Mucosa of rectum (tissue), 2 donors: ENCODE results near the gene ZNHIT3.
"Not testable (repeated sequence)": the region's sequence is repeated elsewhere in the genome, so short reads cannot be mapped to it uniquely, and the experiment has no call there.

Experiments used
- H3K27ac ChIP-seq, 2 donors: one replicate each; pipeline ENCODE4 v1.7.0; 2013; ENCODE audit warnings: inconsistent platforms in 2 of 2, low read depth in 2 of 2, low read length in 2 of 2
- H3K27me3 ChIP-seq, 2 donors: one replicate each; pipeline ENCODE4 v1.7.0; 2013; ENCODE audit warnings: low read length in 2 of 2; ENCODE audit not compliant: control insufficient read depth in 2 of 2, insufficient read depth in 2 of 2
- H3K36me3 ChIP-seq, 2 donors: one replicate each; pipeline ENCODE4 v1.7.0; 2013; ENCODE audit warnings: low read length in 2 of 2; ENCODE audit not compliant: control insufficient read depth in 2 of 2, insufficient read depth in 2 of 2
- H3K4me1 ChIP-seq, 2 donors: one replicate each; pipeline ENCODE4 v1.7.0; 2013; ENCODE audit warnings: low read length in 2 of 2, mild to moderate bottlenecking in 1 of 2; ENCODE audit not compliant: control insufficient read depth in 2 of 2, insufficient read depth in 2 of 2
- H3K4me3 ChIP-seq, 2 donors: one replicate each; pipeline ENCODE4 v1.7.0; 2013; ENCODE audit warnings: low read length in 2 of 2
- H3K9ac ChIP-seq, 2 donors: one replicate each; pipeline ENCODE4 v1.7.0; 2013; ENCODE audit warnings: low read length in 2 of 2, low read depth in 1 of 2, mild to moderate bottlenecking in 1 of 2
- H3K9me3 ChIP-seq, 2 donors: one replicate each; pipeline ENCODE4 v1.7.0; 2013; ENCODE audit warnings: low read length in 2 of 2; ENCODE audit not compliant: control insufficient read depth in 2 of 2
- donor health status: healthy.
- donor health status: Normal muscosa, but diverticular disease.

ZNHIT3 gene

GRCh38 chr17:36484021-36484420, 2.5 kb upstream of the ZNHIT3 start:
- H3K27ac ChIP-seq, H3K27me3 ChIP-seq, H3K9ac ChIP-seq, H3K9me3 ChIP-seq, H3K4me3 ChIP-seq, H3K36me3 ChIP-seq: not testable (repeated sequence)
- H3K4me1 ChIP-seq = peaks cover 18 to 19% of the 10 kb centered on the region in 2 donors

- H3K36me3 ChIP-seq = no peaks in the 10 kb centered on the region
- H3K27me3 ChIP-seq = peaks cover 4 to 5% of the 10 kb centered on the region in 2 donors
- no peak overlapping the region for H3K27ac ChIP-seq
These were observed 1.5 kb upstream of the ZNHIT3 start for GRCh38 chr17:36485027-36485426.

GRCh38 chr17:36485805-36486203, 677 bp upstream of the ZNHIT3 start:
- H3K27ac ChIP-seq = no peak overlapping the region
- peaks cover 18 to 19% of the 10 kb centered on the region in 2 donors for H3K4me1 ChIP-seq
- no peaks in the 10 kb centered on the region for H3K36me3 ChIP-seq
- H3K4me3 ChIP-seq = peak overlapping the region; percentile 87 to 97
- H3K27me3 ChIP-seq = peaks cover 4 to 5% of the 10 kb centered on the region in 2 donors
- peak overlapping the region in 1 of 2 donors; percentile 79 for H3K9ac ChIP-seq
- H3K9me3 ChIP-seq = no peaks in the 10 kb centered on the region

More at GRCh38 chr17:36485027-36485426, 1.5 kb upstream of the ZNHIT3 start:
- H3K4me1 ChIP-seq = peaks cover 18 to 19% of the 10 kb centered on the region in 2 donors
- no peaks in the 10 kb centered on the region for H3K9me3 ChIP-seq
- no peak overlapping the region for H3K4me3 ChIP-seq
- H3K9ac ChIP-seq = no peak overlapping the region

GRCh38 chr17:36493956-36494355, 7.5 kb downstream of the ZNHIT3 start:
- Histone ChIP-seq H3K36me3 (peaks cover 57 to 66% of the 10 kb centered on the region in 2 donors), H3K4me3 (no peak overlapping the region)

GRCh38 chr17:36494674-36495073, 8.2 kb downstream of the ZNHIT3 start:
- Histone ChIP-seq H3K36me3 (peaks cover 60 to 66% of the 10 kb centered on the region in 2 donors), H3K4me1 (no peaks in the 10 kb centered on the region), H3K27me3 (no peaks in the 10 kb centered on the region), H3K9ac (no peak overlapping the region), H3K4me3 (no peak overlapping the region), H3K9me3 (no peaks in the 10 kb centered on the region), H3K27ac (no peak overlapping the region)

More at GRCh38 chr17:36493956-36494355, 7.5 kb downstream of the ZNHIT3 start:
- Histone ChIP-seq H3K9ac (no peak overlapping the region), H3K9me3 (no peaks in the 10 kb centered on the region), H3K27me3 (no peaks in the 10 kb centered on the region), H3K4me1 (no peaks in the 10 kb centered on the region), H3K27ac (no peak overlapping the region)

- no peak overlapping the region for H3K27ac ChIP-seq
- H3K27me3 ChIP-seq = no peaks in the 10 kb centered on the region
- peaks cover 61 to 67% of the 10 kb centered on the region in 2 donors for H3K36me3 ChIP-seq
- no peak overlapping the region for H3K4me3 ChIP-seq
- no peaks in the 10 kb centered on the region for H3K4me1 ChIP-seq
- H3K9ac ChIP-seq = no peak overlapping the region
- H3K9me3 ChIP-seq = no peaks in the 10 kb centered on the region
These were observed 8.6 kb downstream of the ZNHIT3 start for GRCh38 chr17:36495076-36495578.

- Histone ChIP-seq H3K9ac (no peak overlapping the region), H3K9me3 (no peaks in the 10 kb centered on the region), H3K27ac (no peak overlapping the region), H3K36me3 (peaks cover 71 to 78% of the 10 kb centered on the region in 2 donors), H3K4me1 (no peaks in the 10 kb centered on the region), H3K4me3 (no peak overlapping the region), H3K27me3 (no peaks in the 10 kb centered on the region)
These were observed 9.7 kb downstream of the ZNHIT3 start for GRCh38 chr17:36496018-36496789.

GRCh38 chr17:36498155-36498554, 11.7 kb downstream of the ZNHIT3 start:
- Histone ChIP-seq H3K4me3 (no peak overlapping the region), H3K36me3 (peaks cover 58 to 71% of the 10 kb centered on the region in 2 donors), H3K9ac (no peak overlapping the region)

GRCh38 chr17:36498560-36499300, 12.2 kb downstream of the ZNHIT3 start:
- Histone ChIP-seq H3K4me1 (no peaks in the 10 kb centered on the region), H3K27ac (no peak overlapping the region), H3K27me3 (no peaks in the 10 kb centered on the region), H3K36me3 (peaks cover 58 to 71% of the 10 kb centered on the region in 2 donors), H3K4me3 (no peak overlapping the region), H3K9ac (no peak overlapping the region), H3K9me3 (no peaks in the 10 kb centered on the region)

More at GRCh38 chr17:36498155-36498554, 11.7 kb downstream of the ZNHIT3 start:
- Histone ChIP-seq H3K9me3 (no peaks in the 10 kb centered on the region), H3K4me1 (no peaks in the 10 kb centered on the region), H3K27ac (no peak overlapping the region), H3K27me3 (no peaks in the 10 kb centered on the region)

- no peak overlapping the region for H3K27ac ChIP-seq
- H3K27me3 ChIP-seq = no peaks in the 10 kb centered on the region
- H3K9ac ChIP-seq = no peak overlapping the region
- H3K9me3 ChIP-seq = no peaks in the 10 kb centered on the region
- peaks cover 56 to 68% of the 10 kb centered on the region in 2 donors for H3K36me3 ChIP-seq
- no peak overlapping the region for H3K4me3 ChIP-seq
- no peaks in the 10 kb centered on the region for H3K4me1 ChIP-seq
These were observed 14.3 kb downstream of the ZNHIT3 start for GRCh38 chr17:36500745-36501225.
